ENCODE results near the gene DIAPH1. TPM values are rescaled to one million over a fixed set of nuclear protein-coding genes. Genes with fewer than 3 reads are reported as not detected.
A peak's percentile ranks its signal among the peaks of the same experiment; 100 is the strongest.

The DIAPH1 gene
- total and polyA plus RNA-seq, 8 donors: 18.0 to 181 (median 76.6) TPM

DNA sequence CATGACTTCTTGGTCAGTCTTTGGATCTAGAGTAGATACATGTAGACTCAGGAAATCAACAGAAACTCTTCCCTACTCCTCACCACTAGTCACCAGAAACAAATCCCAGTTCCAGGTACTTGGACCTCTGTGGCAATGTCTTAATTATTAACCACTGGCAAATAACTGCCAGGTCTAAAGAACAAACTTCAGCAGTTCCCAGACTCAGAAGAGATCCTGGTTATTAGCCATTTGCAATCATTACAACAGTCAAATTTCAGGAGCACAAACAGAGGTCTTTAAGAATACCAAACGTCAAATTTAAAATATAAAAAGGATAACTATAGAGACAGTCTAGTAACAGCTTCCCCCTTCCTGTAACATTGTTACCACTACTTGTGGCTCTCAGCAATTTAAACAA is 10.2 kb downstream of the DIAPH1 start:
- H3K9me3 ChIP-seq: no peaks in the 10 kb centered on the region
- DNase-seq: peak in 1 of 2 donors; percentile 36
- peaks cover 51 to 98% (median 73%) of the 10 kb centered on the region in 4 donors for H3K4me1 ChIP-seq
- TF ChIP-seq EP300 (IDR thresholded peaks at IDR 0.05): no peak
- TF ChIP-seq POLR2AphosphoS5 (IDR thresholded peaks at IDR 0.05): no peak
- no peak for TF ChIP-seq POLR2A (IDR thresholded peaks at IDR 0.05)
- TF ChIP-seq, protein P1, sequence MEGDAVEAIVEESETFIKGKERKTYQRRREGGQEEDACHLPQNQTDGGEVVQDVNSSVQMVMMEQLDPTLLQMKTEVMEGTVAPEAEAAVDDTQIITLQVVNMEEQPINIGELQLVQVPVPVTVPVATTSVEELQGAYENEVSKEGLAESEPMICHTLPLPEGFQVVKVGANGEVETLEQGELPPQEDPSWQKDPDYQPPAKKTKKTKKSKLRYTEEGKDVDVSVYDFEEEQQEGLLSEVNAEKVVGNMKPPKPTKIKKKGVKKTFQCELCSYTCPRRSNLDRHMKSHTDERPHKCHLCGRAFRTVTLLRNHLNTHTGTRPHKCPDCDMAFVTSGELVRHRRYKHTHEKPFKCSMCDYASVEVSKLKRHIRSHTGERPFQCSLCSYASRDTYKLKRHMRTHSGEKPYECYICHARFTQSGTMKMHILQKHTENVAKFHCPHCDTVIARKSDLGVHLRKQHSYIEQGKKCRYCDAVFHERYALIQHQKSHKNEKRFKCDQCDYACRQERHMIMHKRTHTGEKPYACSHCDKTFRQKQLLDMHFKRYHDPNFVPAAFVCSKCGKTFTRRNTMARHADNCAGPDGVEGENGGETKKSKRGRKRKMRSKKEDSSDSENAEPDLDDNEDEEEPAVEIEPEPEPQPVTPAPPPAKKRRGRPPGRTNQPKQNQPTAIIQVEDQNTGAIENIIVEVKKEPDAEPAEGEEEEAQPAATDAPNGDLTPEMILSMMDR (IDR thresholded peaks at IDR 0.05): no peak
- H3K27me3 ChIP-seq: no peaks in the 10 kb centered on the region
- intact Hi-C loops (cut with DNase I; ENCODE audit: low total_unique reads): no loop called here
- H3K36me3 ChIP-seq: no peaks in the 10 kb centered on the region
- no peak overlapping the region for H3K4me3 ChIP-seq
- peak overlapping the region in 4 of 5 donors; percentile 30 to 78 (median 44) for H3K27ac ChIP-seq
- 11 to 43% (median 33%) methylated on average over 1 of the region's 1 CpG for WGBS, 5 donors

DNA sequence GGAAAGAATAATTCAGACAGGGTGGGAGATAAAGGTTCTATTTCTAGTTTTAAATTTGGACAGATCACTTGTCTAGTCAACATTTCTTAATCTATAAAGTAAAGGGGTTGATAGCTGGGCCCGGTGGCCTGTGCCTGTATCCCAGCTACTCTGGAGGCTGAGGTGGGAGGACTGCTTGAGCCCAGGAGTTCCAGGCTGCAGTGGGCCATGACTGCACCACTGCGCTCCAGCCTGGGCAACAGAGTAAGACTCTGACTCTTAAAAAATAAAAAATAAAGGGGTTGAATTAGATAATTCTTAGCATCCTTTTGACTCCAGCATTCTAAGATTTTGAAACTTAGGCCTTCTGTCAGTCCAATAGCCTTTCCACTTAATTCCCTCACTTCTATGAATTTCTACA is 10.8 kb downstream of the DIAPH1 start:
- no peaks in the 10 kb centered on the region for H3K9me3 ChIP-seq
- no peak for DNase-seq
- TF ChIP-seq POLR2A (IDR thresholded peaks at IDR 0.05) (no peak), EP300 (IDR thresholded peaks at IDR 0.05) (no peak), POLR2AphosphoS5 (IDR thresholded peaks at IDR 0.05) (no peak)
- TF ChIP-seq, protein P1 (IDR thresholded peaks at IDR 0.05): no peak
- H3K4me1 ChIP-seq: peaks cover 52 to 97% (median 70%) of the 10 kb centered on the region in 4 donors
- peak overlapping the region; percentile 30 to 78 (median 45) for H3K27ac ChIP-seq
- H3K27me3 ChIP-seq: no peaks in the 10 kb centered on the region
- no peak overlapping the region for H3K4me3 ChIP-seq
- WGBS, 5 donors: 54 to 80% (median 71%) methylated on average over 2 of the region's 2 CpGs
- no peaks in the 10 kb centered on the region for H3K36me3 ChIP-seq
- intact Hi-C loops (cut with DNase I; ENCODE audit: low total_unique reads): no loop called here

DNA sequence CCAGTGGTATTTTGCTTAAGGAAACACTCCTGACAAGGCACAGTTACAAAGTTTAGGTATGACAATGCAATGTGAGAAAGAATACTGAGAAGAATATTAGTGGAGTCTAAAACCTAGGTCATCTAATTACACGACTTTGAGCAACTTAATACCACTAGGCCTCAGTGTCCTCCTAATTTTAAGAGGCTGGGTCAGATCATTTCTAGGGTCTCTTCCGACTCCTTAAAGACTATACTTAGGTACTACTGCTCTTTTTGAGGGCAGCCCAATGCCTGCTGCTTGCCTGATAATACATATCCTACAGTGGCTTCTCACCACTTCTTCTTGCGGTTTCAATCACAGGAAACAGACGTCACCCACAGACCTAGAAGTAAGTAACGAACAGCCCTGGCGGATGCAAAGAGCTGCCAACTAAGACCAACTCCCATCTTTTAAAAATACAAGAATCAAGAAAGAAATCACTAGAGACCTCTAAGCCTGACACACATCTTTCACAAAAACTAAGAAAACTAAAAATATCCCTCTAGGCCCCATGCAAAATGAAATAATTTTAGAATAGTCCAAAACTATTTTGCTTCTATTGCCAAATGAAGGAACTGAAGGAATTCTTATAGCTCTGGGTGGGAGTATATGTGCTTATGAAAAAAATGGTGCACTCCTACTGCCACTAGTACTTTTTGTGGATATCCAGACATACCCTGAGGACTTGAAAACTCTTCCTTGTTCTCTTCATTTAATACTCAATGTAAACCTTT is 13.1 kb downstream of the DIAPH1 start:
- Histone ChIP-seq H3K27ac (peak overlapping the region; percentile 24 to 78 (median 62)), H3K4me3 (no peak overlapping the region), H3K9me3 (no peaks in the 10 kb centered on the region), H3K4me1 (peaks cover 44 to 96% (median 58%) of the 10 kb centered on the region in 4 donors), H3K27me3 (no peaks in the 10 kb centered on the region), H3K36me3 (no peaks in the 10 kb centered on the region)
- intact Hi-C loops (cut with DNase I; ENCODE audit: low total_unique reads): no loop called here
- 57 to 84% (median 64%) methylated on average over 6 of the region's 6 CpGs for WGBS, 5 donors
- peak; percentile 46 to 80 for DNase-seq
- TF ChIP-seq POLR2AphosphoS5 (IDR thresholded peaks at IDR 0.05): peak in 2 of 3 donors; percentile 19 to 26
- TF ChIP-seq EP300 (IDR thresholded peaks at IDR 0.05): no peak

DNA sequence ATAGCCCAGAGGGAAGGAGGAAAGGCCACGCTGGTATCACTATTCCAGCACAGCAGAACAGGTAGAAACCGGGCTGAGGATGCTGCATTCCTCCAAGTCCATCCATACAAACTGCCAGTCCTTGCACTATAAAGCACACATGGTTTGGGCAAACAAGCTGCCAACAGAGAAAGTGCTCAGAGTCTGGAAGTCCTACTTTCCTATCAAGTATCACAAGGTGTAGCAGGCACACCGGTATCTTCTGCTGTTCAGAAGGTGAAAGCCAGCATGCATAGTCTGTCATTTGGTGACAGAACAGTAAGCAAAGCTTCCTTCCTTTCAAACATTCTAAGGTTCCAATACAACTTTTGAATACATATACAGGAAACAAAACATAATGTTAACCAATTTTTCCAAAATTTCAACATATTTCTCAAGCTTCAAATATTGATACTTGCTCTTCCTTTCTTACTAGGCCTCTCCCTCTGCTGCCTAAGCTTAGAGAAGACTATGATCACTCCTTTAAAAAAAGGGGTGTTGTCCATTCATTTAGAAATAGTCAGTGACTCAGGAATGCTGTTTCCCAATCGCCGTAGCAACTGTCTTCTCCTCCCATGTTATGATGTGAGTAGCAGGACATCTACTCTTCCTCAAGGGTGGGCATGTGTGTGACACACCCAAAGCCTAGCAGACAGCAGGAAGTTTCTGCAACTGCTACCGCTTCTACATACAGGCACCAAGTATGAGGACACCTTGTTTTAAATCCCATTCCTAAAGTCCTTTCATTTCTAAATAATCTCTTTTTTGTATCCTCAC is 14.7 kb downstream of the DIAPH1 start:
- TF ChIP-seq POLR2AphosphoS5 (IDR thresholded peaks at IDR 0.05): peak; percentile 31 to 62 (median 33)
- TF ChIP-seq, protein P1 (IDR thresholded peaks at IDR 0.05): no peak
- TF ChIP-seq POLR2A (IDR thresholded peaks at IDR 0.05): no peak
- no peak for TF ChIP-seq EP300 (IDR thresholded peaks at IDR 0.05)
- no peaks in the 10 kb centered on the region for H3K27me3 ChIP-seq
- H3K9me3 ChIP-seq: no peaks in the 10 kb centered on the region
- H3K4me3 ChIP-seq: no peak overlapping the region
- peaks cover 31 to 96% (median 56%) of the 10 kb centered on the region in 4 donors for H3K4me1 ChIP-seq
- 36 to 61% (median 41%) methylated on average over 6 of the region's 6 CpGs for WGBS, 5 donors
- peak; percentile 34 to 74 for DNase-seq
- intact Hi-C loops (cut with DNase I; ENCODE audit: low total_unique reads): no loop called here
- peak overlapping the region; percentile 7 to 78 (median 62) for H3K27ac ChIP-seq
- no peaks in the 10 kb centered on the region for H3K36me3 ChIP-seq
